Measurements from ENCODE around the gene DVL1. TPM values are rescaled to one million over a fixed set of nuclear protein-coding genes. Genes with fewer than 3 reads are reported as not detected.

DVL1 gene
- total RNA-seq, 1 experiment from 2014 or later: 91.4 TPM

- POLR2A ChIA-PET: interaction anchor here (0.7 kb wide), 2 partner anchors 31 to 50 kb away, joined by 3 read pairs; partner anchors contain the start of gene AURKAIP1
- TF ChIP-seq MYBL2 (CRISPR knock-in tag; IDR thresholded peaks at IDR 0.05) (peak; percentile 81; the same call in 1 of the 2 replicates), JUN (CRISPR knock-in tag; IDR thresholded peaks at IDR 0.05) (no peak), E2F5 (CRISPR knock-in tag; IDR thresholded peaks at IDR 0.05) (no peak; the same call in 1 of the 2 replicates), MAX (CRISPR knock-in tag; IDR thresholded peaks at IDR 0.05) (peak; percentile 65; the same call in 1 of the 2 replicates), ATF6 (CRISPR knock-in tag; IDR thresholded peaks at IDR 0.05) (no peak), ZNF512 (CRISPR knock-in tag; IDR thresholded peaks at IDR 0.05; ENCODE audit: borderline replicate concordance) (no peak), STAT6 (CRISPR knock-in tag; conservative IDR thresholded peaks at IDR 0.05; ENCODE audit: low read depth) (no peak), ZNF263 (CRISPR knock-in tag; IDR thresholded peaks at IDR 0.05; ENCODE audit: low read depth) (no peak), TEAD1 (CRISPR knock-in tag; IDR thresholded peaks at IDR 0.05) (0 out of 2 replicates have a peak, but pooled peaks have one; percentile 34), ZNF138 (CRISPR knock-in tag; conservative IDR thresholded peaks at IDR 0.05) (no peak), ZNF121 (CRISPR knock-in tag; IDR thresholded peaks at IDR 0.05) (no peak), CREB1 (CRISPR knock-in tag; IDR thresholded peaks at IDR 0.05) (no peak), TCF7 (CRISPR knock-in tag; IDR thresholded peaks at IDR 0.05; ENCODE audit: low read depth) (no peak), ETV6 (CRISPR knock-in tag; IDR thresholded peaks at IDR 0.05) (no peak), CREM (CRISPR knock-in tag; IDR thresholded peaks at IDR 0.05) (0 out of 2 replicates have a peak, but pooled peaks have one; percentile 4), SMAD4 (CRISPR knock-in tag; IDR thresholded peaks at IDR 0.05) (no peak), E2F4 (CRISPR knock-in tag; IDR thresholded peaks at IDR 0.05; ENCODE audit: borderline replicate concordance, low read depth) (no peak), NFYB (CRISPR knock-in tag; conservative IDR thresholded peaks at IDR 0.05; ENCODE audit: low read depth) (peak; percentile 84)
- TF ChIP-seq, protein P1, sequence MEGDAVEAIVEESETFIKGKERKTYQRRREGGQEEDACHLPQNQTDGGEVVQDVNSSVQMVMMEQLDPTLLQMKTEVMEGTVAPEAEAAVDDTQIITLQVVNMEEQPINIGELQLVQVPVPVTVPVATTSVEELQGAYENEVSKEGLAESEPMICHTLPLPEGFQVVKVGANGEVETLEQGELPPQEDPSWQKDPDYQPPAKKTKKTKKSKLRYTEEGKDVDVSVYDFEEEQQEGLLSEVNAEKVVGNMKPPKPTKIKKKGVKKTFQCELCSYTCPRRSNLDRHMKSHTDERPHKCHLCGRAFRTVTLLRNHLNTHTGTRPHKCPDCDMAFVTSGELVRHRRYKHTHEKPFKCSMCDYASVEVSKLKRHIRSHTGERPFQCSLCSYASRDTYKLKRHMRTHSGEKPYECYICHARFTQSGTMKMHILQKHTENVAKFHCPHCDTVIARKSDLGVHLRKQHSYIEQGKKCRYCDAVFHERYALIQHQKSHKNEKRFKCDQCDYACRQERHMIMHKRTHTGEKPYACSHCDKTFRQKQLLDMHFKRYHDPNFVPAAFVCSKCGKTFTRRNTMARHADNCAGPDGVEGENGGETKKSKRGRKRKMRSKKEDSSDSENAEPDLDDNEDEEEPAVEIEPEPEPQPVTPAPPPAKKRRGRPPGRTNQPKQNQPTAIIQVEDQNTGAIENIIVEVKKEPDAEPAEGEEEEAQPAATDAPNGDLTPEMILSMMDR (IDR thresholded peaks at IDR 0.05): no peak
- TF ChIP-seq, protein P2, sequence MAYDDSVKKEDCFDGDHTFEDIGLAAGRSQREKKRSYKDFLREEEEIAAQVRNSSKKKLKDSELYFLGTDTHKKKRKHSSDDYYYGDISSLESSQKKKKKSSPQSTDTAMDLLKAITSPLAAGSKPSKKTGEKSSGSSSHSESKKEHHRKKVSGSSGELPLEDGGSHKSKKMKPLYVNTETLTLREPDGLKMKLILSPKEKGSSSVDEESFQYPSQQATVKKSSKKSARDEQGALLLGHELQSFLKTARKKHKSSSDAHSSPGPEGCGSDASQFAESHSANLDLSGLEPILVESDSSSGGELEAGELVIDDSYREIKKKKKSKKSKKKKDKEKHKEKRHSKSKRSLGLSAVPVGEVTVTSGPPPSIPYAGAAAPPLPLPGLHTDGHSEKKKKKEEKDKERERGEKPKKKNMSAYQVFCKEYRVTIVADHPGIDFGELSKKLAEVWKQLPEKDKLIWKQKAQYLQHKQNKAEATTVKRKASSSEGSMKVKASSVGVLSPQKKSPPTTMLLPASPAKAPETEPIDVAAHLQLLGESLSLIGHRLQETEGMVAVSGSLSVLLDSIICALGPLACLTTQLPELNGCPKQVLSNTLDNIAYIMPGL (CRISPR knock-in tag; IDR thresholded peaks at IDR 0.05): no peak; the same call in 1 of the 2 replicates
- TF ChIP-seq, protein P3, sequence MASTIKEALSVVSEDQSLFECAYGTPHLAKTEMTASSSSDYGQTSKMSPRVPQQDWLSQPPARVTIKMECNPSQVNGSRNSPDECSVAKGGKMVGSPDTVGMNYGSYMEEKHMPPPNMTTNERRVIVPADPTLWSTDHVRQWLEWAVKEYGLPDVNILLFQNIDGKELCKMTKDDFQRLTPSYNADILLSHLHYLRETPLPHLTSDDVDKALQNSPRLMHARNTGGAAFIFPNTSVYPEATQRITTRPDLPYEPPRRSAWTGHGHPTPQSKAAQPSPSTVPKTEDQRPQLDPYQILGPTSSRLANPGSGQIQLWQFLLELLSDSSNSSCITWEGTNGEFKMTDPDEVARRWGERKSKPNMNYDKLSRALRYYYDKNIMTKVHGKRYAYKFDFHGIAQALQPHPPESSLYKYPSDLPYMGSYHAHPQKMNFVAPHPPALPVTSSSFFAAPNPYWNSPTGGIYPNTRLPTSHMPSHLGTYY (CRISPR knock-in tag; IDR thresholded peaks at IDR 0.05): no peak
Measured at GRCh38 chr1:1324524-1325287, 24.5 kb downstream of the DVL1 start, which contains the start of the genes CPTP and INTS11. TSS of gene CPTP (plus strand) at chr1:1324802. CDS start at chr1:1326911, 2,109 bp downstream. TSS of gene INTS11 (minus strand) at chr1:1324660. CDS start at chr1:1324608, 52 bp downstream.

More at GRCh38 chr1:1324524-1325287, 24.5 kb downstream of the DVL1 start, which contains the start of the genes CPTP and INTS11:
- no peaks in the 10 kb centered on the region for H3K27me3 Mint-ChIP-seq (ENCODE audit: low read depth)
- peak within 1 kb of the TSS; percentile 87 for H3K4me3 Mint-ChIP-seq
- H3K4me1 Mint-ChIP-seq: peaks cover 11% of the 10 kb centered on the region
- H3K9me3 Mint-ChIP-seq: peaks cover under 1% of the 10 kb centered on the region
- DNase-seq (ENCODE audit: low spot score) (peak; percentile 95), ATAC-seq (peak; percentile 86)
- H3K27ac Mint-ChIP-seq: peak within 1 kb of the TSS; percentile 86
- CTCF ChIA-PET: interaction anchor here (0.5 kb wide), 1 partner anchor 68 kb away, joined by 5 read pairs; no protein-coding TSS in a partner anchor
- peaks cover under 1% of the 10 kb centered on the region; the same call in 1 of the 2 replicates for H3K36me3 Mint-ChIP-seq

Data from WTC11 (cell line).